NCI-H526 (cell line): ENCODE data around the gene OR1D2.
A peak's percentile ranks its signal among the peaks of the same experiment; 100 is the strongest.
"Not testable (repeated sequence)": the region's sequence is repeated elsewhere in the genome, so short reads cannot be mapped to it uniquely, and the experiment has no call there.

ENCODE experiments used
- DNase-seq, 2 experiments: peaks; one replicate each; lab custom pipeline; 2025; lab: John Stamatoyannopoulos, UW

The OR1D2 gene, protein sequence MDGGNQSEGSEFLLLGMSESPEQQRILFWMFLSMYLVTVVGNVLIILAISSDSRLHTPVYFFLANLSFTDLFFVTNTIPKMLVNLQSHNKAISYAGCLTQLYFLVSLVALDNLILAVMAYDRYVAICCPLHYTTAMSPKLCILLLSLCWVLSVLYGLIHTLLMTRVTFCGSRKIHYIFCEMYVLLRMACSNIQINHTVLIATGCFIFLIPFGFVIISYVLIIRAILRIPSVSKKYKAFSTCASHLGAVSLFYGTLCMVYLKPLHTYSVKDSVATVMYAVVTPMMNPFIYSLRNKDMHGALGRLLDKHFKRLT

DNA sequence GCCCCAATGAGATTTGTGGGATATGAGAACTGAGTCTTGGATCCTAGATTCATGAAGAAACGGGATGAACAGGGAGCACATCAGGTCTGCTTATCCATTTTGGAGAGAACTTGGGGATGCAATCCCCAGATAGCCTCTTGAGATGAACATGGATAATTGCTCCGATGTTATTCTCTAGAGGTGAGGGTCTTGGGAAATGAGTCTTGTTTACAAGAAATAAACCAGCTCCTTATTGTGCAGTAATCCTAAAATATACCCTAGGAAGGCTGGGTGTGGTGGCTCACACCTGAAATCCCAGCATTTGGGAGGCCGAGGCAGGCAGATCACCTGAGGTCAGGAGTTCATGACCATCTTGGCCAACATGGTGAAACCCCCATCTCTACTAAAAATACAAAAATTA lies at the start of gene OR1D2:
Gene OR1D2 (minus strand): TSS at position 101 of the 400 bp plus-strand sequence. CDS start 11,426 bp downstream, outside the sequence.
- DNase-seq: no peak

DNA sequence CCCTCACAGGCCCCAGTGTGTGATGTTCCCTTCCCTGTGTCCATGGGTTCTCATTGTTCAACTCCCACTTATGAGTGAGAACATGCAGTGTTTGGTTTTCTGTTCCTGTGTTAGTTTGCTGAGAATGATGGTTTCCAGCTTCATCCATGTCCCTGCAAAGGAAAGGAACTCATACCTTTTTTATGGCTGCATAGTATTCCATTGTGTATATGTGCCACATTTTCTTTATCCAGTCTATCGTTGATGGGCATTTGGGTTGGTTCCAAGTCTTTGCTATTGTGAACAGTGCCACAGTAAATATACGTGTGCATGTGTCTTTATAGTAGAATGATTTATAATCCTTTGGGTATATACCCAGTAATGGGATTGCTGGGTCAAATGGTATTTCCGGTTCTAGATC lies 33.3 kb upstream of the OR1D2 start:
- not testable (repeated sequence) for DNase-seq

DNA sequence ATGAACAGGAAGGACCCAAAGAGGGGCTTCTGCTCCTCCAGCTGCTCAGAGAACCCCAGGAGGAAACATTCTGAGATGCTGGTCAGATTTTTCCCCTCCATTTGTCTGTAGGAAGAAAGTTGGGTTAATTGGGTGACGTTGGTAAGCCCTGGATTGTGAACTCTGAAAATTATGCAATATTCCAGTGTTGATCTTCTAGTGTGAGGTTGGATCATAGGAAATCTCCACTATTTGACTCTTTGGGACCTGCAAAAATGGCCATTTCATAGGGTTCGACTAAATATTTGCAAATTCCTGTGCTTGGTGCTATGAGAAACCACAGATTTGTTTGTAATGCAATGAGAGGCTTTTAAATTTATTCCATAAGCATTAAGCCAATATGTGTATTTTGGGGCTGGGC lies 23.2 kb upstream of the OR1D2 start, which contains the start of gene OR1G1:
Gene OR1G1 (minus strand): TSS at position 101 of the 400 bp plus-strand sequence. CDS start 0 bp downstream, at position 101.
- no peak for DNase-seq

DNA sequence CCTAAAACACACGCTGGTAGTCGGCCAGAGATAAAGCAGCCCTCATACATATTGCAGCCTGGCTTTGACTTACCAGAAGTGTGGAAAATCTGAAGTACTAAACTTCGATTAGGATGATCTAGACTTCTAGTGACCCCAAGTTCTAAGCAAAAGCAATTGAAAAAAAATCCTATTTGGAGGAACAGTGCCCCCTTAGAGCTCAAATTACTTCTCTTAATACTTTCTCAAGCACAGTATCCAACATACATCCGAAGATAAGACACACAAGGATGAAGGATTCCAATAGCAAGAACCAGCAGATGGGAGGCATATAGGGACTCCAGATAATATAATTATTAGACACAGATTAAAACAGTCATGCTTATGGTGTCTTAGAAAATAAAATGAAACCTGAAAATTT lies 30.4 kb downstream of the OR1D2 start:
- DNase-seq: not testable (repeated sequence)

DNA sequence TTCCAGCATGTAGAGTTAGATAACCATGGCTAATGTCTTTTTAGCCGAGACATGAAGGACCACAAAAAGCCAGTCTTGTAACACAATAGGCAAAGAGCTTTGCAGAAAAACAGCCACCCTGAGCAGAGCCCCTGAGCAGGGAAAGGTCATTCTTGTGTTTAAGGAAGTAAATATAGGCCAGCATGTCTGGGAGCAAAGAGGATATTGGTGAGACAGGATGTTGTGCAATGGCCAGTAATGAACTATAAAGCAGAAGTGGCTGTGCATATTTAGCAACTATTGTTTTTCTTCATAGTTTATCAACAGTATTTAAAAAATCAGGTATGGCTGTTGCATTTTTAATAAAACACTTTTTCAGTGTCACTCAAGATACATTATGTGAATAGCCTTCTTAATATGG lies 39.0 kb downstream of the OR1D2 start:
- DNase-seq: not testable (repeated sequence)

DNA sequence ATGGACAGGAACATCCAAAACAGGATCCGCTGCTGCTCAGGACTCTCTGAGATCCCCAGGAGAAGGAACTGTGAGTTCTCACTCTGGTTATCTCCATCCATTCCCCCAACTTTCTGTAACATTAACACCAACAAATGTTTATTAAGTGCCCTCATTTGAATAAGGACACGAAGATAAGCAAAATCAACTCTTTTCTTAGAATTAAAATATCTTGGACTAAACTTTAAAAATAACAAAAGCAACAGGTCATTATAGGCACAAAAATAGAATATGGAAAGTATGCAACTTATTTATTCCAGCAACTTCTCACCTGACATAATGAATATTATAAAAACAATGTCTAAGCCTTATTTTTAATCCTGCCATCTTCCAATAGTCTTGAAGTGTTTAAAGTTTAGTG lies 40.7 kb downstream of the OR1D2 start, which contains the start of gene OR1D5:
Gene OR1D5 (minus strand): TSS at position 101 of the 400 bp plus-strand sequence. CDS start 0 bp downstream, at position 101.
- not testable (repeated sequence) for DNase-seq

DNA sequence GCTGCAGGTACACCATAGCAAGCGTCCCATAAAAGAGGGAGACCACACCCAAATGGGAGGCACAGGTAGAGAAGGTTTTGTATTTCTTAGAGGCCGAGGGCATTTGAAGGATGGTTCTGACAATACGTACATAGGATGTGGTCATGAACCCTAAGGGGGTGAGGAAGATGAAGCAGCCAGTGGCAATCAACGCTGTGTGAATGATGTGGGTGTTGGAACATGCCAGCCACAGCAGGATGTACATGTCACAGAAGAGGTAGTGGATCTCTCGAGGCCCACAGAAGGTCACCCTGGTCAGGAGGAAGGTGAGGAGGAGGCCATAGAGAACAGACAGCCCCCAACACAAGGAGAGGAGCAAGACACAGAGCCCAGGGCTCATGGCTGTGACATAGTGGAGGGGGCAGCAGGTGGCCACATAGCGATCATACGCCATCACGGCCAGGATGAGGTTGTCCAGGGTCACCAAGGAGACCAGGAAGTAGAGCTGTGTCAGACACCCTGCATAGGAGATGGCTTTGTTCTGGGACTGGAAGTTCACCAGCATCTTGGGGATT lies 41.3 kb downstream of the OR1D2 start:
- not testable (repeated sequence) for DNase-seq

DNA sequence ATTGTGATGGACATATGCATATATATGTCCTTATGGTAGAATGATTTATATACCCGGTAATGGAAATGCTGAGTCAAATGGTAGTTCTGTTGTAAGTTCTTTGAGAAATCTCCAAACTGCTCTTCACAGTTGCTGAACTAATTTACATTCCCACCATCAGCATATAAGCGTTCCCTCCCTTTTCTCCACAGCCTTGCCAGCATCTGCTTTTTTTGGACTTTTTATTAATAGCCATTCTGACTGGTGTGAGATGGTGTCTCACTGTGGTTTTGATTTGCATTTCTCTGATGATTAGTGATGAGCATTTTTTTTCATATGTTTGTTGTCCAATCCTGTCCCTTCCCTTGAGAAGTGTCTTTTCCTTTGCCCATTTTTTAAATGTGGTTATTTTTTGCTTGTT lies 49.4 kb downstream of the OR1D2 start:
- not testable (repeated sequence) for DNase-seq

DNA sequence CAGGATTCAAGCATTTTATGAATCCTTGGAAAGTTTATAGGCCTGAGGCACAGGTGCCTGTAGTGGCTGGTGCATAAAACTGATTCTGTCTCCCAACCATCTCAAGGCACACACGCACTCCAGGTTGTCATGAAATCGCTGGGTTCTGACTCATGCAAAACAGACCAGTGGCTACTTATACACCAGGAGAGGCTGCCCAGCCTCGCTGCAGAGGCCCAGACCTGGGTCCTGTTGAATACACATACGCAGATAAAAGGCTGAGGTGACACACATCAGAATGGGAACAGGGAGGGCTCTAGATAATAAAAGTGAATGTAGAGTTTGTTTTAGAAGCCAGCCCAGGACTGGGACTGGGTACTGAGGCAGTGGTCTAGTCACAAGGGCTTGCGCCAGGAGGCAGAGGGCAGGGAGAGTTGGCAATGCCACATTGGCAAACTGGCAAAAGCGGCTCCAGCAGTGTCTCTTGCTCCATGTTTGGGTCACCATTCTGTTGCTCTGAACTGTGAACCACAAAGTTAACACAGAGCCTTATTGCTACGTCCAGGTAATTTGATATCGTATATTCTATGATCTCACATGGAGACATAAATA lies 54.4 kb downstream of the OR1D2 start:
- no peak for DNase-seq

DNA sequence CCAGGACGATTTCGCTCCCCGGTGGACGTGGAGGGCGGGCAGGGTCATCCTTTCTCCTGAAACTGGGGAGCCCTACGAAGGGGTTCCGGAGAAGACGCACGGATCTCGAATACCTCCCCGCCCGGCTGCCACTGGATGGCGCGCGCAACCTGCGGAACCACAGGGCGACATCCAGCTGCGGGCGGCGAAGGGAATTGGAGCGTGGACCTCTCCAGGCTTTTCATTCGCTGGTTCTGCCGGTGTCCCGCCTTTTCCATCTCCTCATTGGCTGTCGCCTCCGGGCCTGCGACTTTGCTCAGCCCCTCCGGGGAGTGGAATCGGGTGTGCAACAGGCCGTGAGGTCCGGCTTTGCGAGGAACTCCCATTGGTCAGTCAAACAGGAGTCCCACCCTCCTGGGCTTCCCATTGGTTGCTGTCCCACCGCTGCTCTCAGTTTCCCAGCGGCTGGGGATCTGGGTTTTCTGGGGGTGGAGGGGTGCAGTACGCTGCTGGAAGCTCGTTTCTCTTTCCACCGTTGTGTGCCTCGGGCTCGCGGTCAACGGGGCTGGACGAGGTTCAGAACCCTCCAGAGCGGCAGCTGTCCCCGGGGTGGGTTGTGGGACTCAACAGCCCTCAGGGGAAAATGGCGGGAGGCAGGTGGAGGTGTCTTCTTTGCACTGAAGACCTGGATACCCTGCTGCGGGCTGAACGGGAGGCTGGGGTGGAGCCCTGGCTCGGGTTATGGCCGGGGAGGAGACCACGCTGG lies 55.3 kb downstream of the OR1D2 start:
- DNase-seq: peak; percentile 83 to 93

DNA sequence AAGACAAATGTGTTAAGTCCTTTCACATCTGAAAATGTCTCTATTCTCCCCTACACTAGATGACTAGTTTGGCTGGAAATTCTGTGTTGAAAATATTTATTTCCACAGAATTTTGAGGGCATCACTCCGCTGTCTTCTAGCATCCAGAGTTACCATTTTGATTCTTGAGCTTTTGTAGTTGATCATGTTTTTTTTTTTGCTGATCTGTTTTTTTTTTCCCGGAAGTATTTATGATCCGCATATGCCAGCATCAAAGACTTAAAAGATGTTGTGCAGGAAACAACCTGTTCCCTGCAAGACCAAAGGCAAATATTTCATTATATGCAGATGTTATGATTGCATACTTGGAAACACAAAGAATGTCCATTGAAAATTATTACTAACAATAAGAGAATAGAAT lies 57.5 kb downstream of the OR1D2 start:
- no peak for DNase-seq

DNA sequence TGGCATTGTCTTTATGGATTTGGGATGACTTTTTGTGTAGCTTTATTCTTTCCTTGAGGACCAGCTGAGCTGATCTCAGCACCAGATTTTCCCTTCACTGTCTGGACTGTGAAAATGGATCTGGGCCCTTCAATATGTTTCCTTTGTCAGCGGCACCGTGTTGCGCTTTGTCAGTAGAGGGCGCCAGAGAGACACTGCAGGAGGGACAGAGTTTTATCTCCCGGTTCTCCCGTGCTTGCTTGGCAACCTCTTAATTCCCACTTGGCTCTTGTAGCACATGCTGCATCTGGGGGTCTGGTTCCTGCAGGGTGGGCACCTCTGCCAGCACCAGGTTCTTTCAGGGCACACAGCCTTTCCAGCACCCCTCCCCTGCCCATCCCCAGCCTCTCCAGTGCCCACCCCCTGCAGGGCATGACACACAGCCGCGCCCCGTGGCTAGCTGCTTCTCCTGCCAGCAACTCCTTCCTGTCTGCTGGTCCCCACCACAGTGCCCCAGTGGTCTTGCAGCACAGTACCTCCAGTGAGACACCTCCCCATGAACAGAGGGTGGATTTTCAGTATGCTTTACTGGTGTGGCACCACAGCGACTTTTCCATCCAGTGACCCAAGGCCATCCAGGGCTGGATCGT lies 60.4 kb downstream of the OR1D2 start:
- DNase-seq: peak in 1 of 2 experiments; percentile 26

DNA sequence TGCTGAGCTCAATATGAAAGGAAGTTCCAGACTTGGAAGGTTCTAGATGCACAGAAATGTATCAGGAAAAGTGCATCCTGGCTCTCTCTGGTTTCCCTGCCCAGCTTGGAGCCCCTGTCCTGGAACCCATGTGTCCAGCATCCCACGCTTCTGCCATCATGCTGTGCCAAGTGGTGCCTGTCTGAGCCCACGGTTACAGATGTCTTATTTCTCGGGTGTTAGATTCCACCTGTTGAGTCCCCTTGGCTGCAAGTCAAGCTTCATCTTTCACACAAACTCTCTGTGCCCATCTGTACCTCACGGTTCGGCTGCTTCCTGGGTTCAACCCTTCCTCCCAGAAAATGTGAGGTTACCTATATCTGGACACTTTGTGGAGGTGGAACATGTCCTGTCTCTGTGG lies 63.3 kb downstream of the OR1D2 start:
- DNase-seq: no peak

DNA sequence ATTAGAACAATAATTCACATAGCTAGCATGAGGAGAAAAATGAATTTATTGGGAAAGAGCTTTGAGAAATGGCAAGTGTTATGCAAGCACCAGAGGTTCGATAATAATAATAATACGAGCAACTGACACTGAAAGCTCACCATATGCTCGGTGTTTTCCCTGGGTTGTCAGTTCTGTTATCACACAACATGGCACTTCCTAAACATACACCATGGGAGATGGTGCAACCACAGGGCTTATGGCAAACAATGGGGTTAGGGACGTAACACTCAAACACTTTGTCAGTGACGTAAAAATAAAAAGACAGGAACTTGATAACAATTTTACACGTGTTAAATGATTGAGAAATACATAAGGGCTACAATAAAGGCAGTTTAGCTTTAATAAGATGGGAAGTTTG lies 64.5 kb downstream of the OR1D2 start:
- no peak for DNase-seq

DNA sequence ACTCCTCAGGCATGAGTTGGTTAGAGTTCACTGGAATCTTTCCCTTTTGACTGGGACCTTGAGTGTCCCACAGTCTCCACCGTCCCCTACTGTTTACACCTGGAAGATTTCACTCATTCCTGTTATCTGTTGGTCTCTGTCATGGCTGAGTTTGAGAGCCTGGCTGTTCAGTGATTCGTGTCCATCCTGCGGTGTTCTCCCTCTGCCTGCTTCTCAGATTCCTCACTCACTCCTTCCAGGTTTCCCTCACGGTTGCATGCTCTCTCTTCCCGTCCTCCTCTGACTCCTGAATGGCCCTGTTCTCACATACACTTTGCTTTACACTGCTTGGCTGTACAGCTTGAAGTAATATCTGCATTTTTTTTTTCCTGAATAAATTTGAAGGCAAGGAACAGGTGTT lies 65.3 kb downstream of the OR1D2 start:
- DNase-seq: peak in 1 of 2 experiments; percentile 9
